AG04450 (cell line): Measurements from ENCODE around the gene SIRT3. TPM values are rescaled to one million over a fixed set of nuclear protein-coding genes. Genes with fewer than 3 reads are reported as not detected.

Experiments used
- CTCF ChIA-PET: fragments of 300-600, 350-600 bp; formaldehyde crosslinking; extraction: SDS; loops from one replicate; lab custom pipeline; 2022; ENCODE audit warnings: antibody characterized with exemption, inconsistent platforms; lab: Charles Lee
- POLR2A ChIA-PET: fragments of 350-600 bp; formaldehyde crosslinking; extraction: SDS; loops from one replicate; lab custom pipeline; 2021; ENCODE audit warnings: antibody characterized with exemption, inconsistent platforms; lab: Yijun Ruan, JAX
- DNase-seq: peaks from one replicate; pipeline ENCODE4 v3.0.0-alpha.2; 2011; ENCODE audit warnings: low read depth, low spot score
- H3K27ac ChIP-seq: one replicate; pipeline ENCODE4 v1.5.1; 2012; ENCODE audit warnings: low read depth, low read length, control low read depth
- H3K27me3 ChIP-seq: one replicate; pipeline ENCODE4 v1.6.0; 2012; ENCODE audit warnings: low read length; ENCODE audit not compliant: control insufficient read depth, insufficient read depth
- H3K4me3 ChIP-seq: 2 replicates; pipeline ENCODE4 v1.5.1; 2011; ENCODE audit warnings: mild to moderate bottlenecking, low read depth, low read length, control low read depth
- H3K9me3 ChIP-seq: 2 replicates; pipeline ENCODE4 v1.5.1; 2012; ENCODE audit warnings: low read length; ENCODE audit not compliant: control insufficient read depth, insufficient read depth
- CTCF ChIP-seq: IDR thresholded peaks from 2 replicates; pipeline ENCODE4 v1.5.1; 2011; ENCODE audit warnings: low read depth, low read length, control low read depth, inconsistent platforms
- polyA plus RNA-seq: library from polyadenylated mRNA; depleted of rRNA; stranded (reverse); fragments of >200 nt; gene quantifications from 2 replicates; pipeline ENCODE4 v1.2.3, GENCODE V29; 2011

Gene SIRT3
- polyA plus RNA-seq, 1 experiment: 15.8 TPM

- ChIA-PET POLR2A (no interaction called here), CTCF (no interaction called here)
- no peak overlapping the region for H3K4me3 ChIP-seq
- no peak for TF ChIP-seq CTCF
- H3K27ac ChIP-seq: no peak overlapping the region
- DNase-seq: no peak
- no peaks in the 10 kb centered on the region for H3K27me3 ChIP-seq
- H3K9me3 ChIP-seq: no peaks in the 10 kb centered on the region
Observed at GRCh38 chr11:212150-213100, 23.7 kb downstream of the SIRT3 start.

- H3K27me3 ChIP-seq: no peaks in the 10 kb centered on the region
- H3K27ac ChIP-seq: no peak overlapping the region
- POLR2A ChIA-PET: no interaction called here
- no peaks in the 10 kb centered on the region for H3K9me3 ChIP-seq
- CTCF ChIA-PET: no interaction called here
- TF ChIP-seq CTCF: no peak
- H3K4me3 ChIP-seq: no peak overlapping the region
- DNase-seq: no peak
Observed at GRCh38 chr11:211741-212140, 24.4 kb downstream of the SIRT3 start.

- ChIA-PET CTCF (no interaction called here), POLR2A (no interaction called here)
- DNase-seq: no peak
- Histone ChIP-seq H3K27ac (no peak overlapping the region), H3K27me3 (no peaks in the 10 kb centered on the region), H3K4me3 (no peak overlapping the region; the same call in 1 of the 2 replicates), H3K9me3 (no peaks in the 10 kb centered on the region; the same call in 1 of the 2 replicates)
- no peak for TF ChIP-seq CTCF
Observed at GRCh38 chr11:211295-211694, 24.8 kb downstream of the SIRT3 start.

- Histone ChIP-seq H3K9me3 (no peaks in the 10 kb centered on the region; the same call in 1 of the 2 replicates), H3K27ac (peak overlapping the region; percentile 73), H3K4me3 (peak overlapping the region; percentile 50), H3K27me3 (no peaks in the 10 kb centered on the region)
- no peak for TF ChIP-seq CTCF
- ChIA-PET CTCF (no interaction called here), POLR2A (no interaction called here)
- no peak for DNase-seq
Observed at GRCh38 chr11:210803-211180, 25.4 kb downstream of the SIRT3 start.

GRCh38 chr11:210122-210802 lies 25.9 kb downstream of the SIRT3 start:
- H3K9me3 ChIP-seq: no peaks in the 10 kb centered on the region; the same call in 1 of the 2 replicates
- H3K4me3 ChIP-seq: peak overlapping the region; percentile 98
- no peaks in the 10 kb centered on the region for H3K27me3 ChIP-seq
- TF ChIP-seq CTCF: no peak
- peak; percentile 66 for DNase-seq
- POLR2A ChIA-PET: no interaction called here
- H3K27ac ChIP-seq: peak overlapping the region; percentile 81
- CTCF ChIA-PET: interaction anchor here (0.6 kb wide), 1 partner anchor 69 kb away, joined by 3 read pairs; no protein-coding TSS in a partner anchor
